Measurements from ENCODE around the gene PTRH1.

Gene PTRH1

DNA sequence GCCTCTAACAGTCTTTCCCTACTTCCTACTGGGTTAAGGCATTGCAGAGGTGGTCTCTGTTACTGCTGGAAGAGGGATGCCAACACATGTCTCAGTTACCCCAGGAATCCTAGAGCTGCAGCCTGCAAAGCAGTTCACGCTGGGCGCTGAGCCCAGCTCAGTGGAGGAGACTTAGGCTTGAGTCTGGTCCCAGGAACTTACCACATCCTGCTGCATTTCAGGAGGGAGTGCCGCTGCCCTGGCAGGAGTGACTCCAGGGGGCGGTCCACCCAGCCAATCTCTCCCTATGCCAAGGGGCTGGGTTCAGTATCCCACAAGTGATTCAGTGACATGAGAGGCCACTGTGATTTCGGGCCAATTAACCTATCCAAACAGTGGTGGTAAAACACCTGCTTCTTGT, 8.0 kb upstream of the PTRH1 start:
- no peak for TF ChIP-seq CTCF (IDR thresholded peaks at IDR 0.05; ENCODE audit: low read depth, low read length, missing control alignments)
- no peak overlapping the region for H3K4me3 ChIP-seq (ENCODE audit: low read depth, low read length)
- DNase-seq (ENCODE audit: low read depth), result no peak

GRCh38 chr9:127723013-127723412, 7.5 kb upstream of the PTRH1 start:
- no peak overlapping the region for H3K4me3 ChIP-seq (ENCODE audit: low read depth, low read length)
- DNase-seq (ENCODE audit: low read depth), result no peak
- no peak for TF ChIP-seq CTCF (IDR thresholded peaks at IDR 0.05; ENCODE audit: low read depth, low read length, missing control alignments)

- TF ChIP-seq CTCF (IDR thresholded peaks at IDR 0.05; ENCODE audit: low read depth, low read length, missing control alignments), result no peak
- H3K4me3 ChIP-seq (ENCODE audit: low read depth, low read length), result no peak overlapping the region
- no peak for DNase-seq (ENCODE audit: low read depth)
Measured at GRCh38 chr9:127722055-127722745, 6.7 kb upstream of the PTRH1 start.

GRCh38 chr9:127721391-127721821, 5.9 kb upstream of the PTRH1 start:
- DNase-seq (ENCODE audit: low read depth), result no peak
- TF ChIP-seq CTCF (IDR thresholded peaks at IDR 0.05; ENCODE audit: low read depth, low read length, missing control alignments), result no peak
- no peak overlapping the region for H3K4me3 ChIP-seq (ENCODE audit: low read depth, low read length)

DNA sequence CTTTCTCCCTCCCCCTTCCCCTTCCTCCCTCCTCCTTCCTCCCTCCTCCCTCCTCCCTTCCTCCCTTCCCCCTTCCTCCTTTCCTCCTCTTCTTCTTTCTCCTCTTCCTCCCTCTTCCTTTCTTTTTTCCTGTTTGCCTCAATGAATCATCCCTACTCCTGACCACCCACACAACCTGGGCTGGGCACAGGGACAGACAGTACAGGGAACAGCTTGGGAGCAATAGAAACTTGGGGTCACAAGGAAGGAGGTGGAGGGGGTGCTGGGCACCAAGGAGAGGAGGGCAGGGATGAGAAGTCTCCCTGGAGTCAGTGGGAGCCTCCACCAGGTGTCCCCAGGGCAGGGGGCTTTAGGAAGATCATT, 5.4 kb upstream of the PTRH1 start:
- no peak for DNase-seq (ENCODE audit: low read depth)
- TF ChIP-seq CTCF (IDR thresholded peaks at IDR 0.05; ENCODE audit: low read depth, low read length, missing control alignments), result no peak
- H3K4me3 ChIP-seq (ENCODE audit: low read depth, low read length), result no peak overlapping the region

DNA sequence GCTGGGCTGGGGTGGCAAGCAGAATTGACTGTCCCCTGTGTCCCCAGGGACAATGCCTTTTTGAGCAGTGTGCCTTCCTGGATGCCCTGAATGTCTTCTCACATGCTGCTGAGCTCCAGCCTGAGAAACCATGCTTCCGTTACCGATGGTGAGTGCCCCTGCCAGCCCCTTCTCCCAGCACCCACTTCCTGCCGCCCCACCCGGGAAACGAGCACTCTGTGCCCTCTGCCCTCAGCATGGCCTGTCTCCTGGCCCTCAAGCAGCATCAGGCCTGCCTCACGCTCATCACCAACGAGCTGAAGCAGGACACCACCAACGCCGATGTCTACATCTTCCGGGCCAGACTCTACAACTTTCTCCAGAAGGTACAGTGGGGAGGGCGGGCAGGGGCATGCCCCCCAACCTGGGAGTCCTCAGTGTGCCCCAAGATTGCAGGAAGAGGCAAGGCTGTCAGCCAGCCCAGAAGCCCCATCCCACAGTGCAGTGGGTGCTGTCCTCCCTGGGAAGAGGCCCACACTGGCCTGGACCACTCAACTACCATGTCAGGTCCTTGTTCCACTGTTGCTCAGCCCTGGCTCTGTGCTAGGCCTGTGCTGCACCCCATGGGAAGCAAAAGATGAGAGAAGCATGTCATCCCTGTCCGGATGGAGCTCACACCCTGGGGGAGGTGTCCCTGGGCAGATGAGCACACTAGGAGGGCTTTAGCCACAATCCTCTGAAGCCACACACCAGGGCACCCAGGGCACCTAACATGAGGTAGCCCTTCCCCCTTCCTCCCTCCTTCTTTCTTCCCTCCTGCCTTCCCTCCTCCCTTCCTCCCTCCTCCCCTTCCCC, 4.8 kb upstream of the PTRH1 start:
- DNase-seq (ENCODE audit: low read depth), result no peak
- no peak overlapping the region for H3K4me3 ChIP-seq (ENCODE audit: low read depth, low read length)
- no peak for TF ChIP-seq CTCF (IDR thresholded peaks at IDR 0.05; ENCODE audit: low read depth, low read length, missing control alignments)

Data from GM12864 (cell line).